Natural killer cell (primary cell): ENCODE data around the gene P2RX3. TPM values are rescaled to one million over a fixed set of nuclear protein-coding genes. Genes with fewer than 3 reads are reported as not detected.
"Not testable (repeated sequence)": the region's sequence is repeated elsewhere in the genome, so short reads cannot be mapped to it uniquely, and the experiment has no call there.

ENCODE experiments used
- ATAC-seq, 3 donors: fragments of 150-1000 bp in 2 of 3; fragments of 200-7000 bp in 1 of 3; cut with Tn5 transposase; 1 replicate in 1 of 3; 2 replicates in 2 of 3; pipeline ENCODE4 v1.10.0; 2021; ENCODE audit warnings: mild to moderate bottlenecking in 2 of 3, moderate library complexity in 2 of 3
- DNase-seq, 2 donors: peaks; one replicate each; pipeline versions ENCODE4 v3.0.0 to v3.0.0-alpha.2; 2013 to 2021; ENCODE audit warnings: mixed read lengths in 1 of 2
- H3K27ac ChIP-seq: one replicate; pipeline ENCODE4 v1.5.1; 2013; ENCODE audit warnings: mild to moderate bottlenecking, low read length
- H3K27me3 ChIP-seq: one replicate; pipeline ENCODE4 v1.6.1; 2013; ENCODE audit warnings: low read length; ENCODE audit not compliant: control insufficient read depth, insufficient read depth
- H3K36me3 ChIP-seq: one replicate; pipeline ENCODE4 v1.6.1; 2013; ENCODE audit warnings: low read length; ENCODE audit not compliant: control insufficient read depth, insufficient read depth
- H3K4me1 ChIP-seq: one replicate; pipeline ENCODE4 v1.6.1; 2013; ENCODE audit warnings: low read length; ENCODE audit not compliant: control insufficient read depth, insufficient read depth
- H3K4me3 ChIP-seq: one replicate; pipeline ENCODE4 v1.5.1; 2013; ENCODE audit warnings: low read length
- H3K9me3 ChIP-seq: one replicate; pipeline ENCODE4 v1.6.1; 2013; ENCODE audit warnings: low read length; ENCODE audit not compliant: control insufficient read depth, insufficient read depth
- H3K27ac Mint-ChIP-seq, 2 donors: one replicate each; pipeline ENCODE4 v1.8.0; 2022; ENCODE audit warnings: mild to moderate bottlenecking in 2 of 2, mixed read lengths in 2 of 2, moderate library complexity in 1 of 2
- H3K27me3 Mint-ChIP-seq, 2 donors: one replicate each; pipeline ENCODE4 v1.8.0; 2022; ENCODE audit warnings: low read depth in 2 of 2, mixed read lengths in 2 of 2
- H3K36me3 Mint-ChIP-seq: one replicate; pipeline ENCODE4 v1.8.0; 2022; ENCODE audit warnings: mixed read lengths
- H3K4me1 Mint-ChIP-seq, 2 donors: one replicate each; pipeline ENCODE4 v1.8.0; 2022; ENCODE audit warnings: mixed read lengths in 2 of 2
- H3K4me3 Mint-ChIP-seq: one replicate; pipeline ENCODE4 v1.8.0; 2022; ENCODE audit warnings: mild to moderate bottlenecking, moderate library complexity, mixed read lengths
- H3K9me3 Mint-ChIP-seq, 2 donors: one replicate each; pipeline ENCODE4 v1.8.0; 2022; ENCODE audit warnings: mixed read lengths in 2 of 2
- WGBS: methylation state at CpG from one replicate; pipeline ENCODE4 v1.1.7; 2013; ENCODE audit warnings: missing lambda C conversion rate; ENCODE audit not compliant: insufficient coverage; 5-methylcytosine and 5-hydroxymethylcytosine counted together
- intact Hi-C: fragments of 100-400 bp; cut with micrococcal nuclease; formaldehyde crosslinking; loops from one replicate; pipeline ENCODE4 v1.14.2; 2022
- total RNA-seq, 4 donors: library from RNA; stranded (reverse); fragments of 120-200 nt in 1 of 4; gene quantifications; one replicate each; pipeline versions ENCODE4 v1.2.3 to v1.2.4, GENCODE V29; 2013 to 2022
- TF ChIP-seq, protein P1 (sequence below): fragments of 200-600 bp; IDR thresholded peaks from one replicate; pipeline ENCODE4 v1.8.0; 2022; ENCODE audit warnings: antibody characterized with exemption

Gene P2RX3
- total RNA-seq, 3 donors from 2014 or later (not counting 1 experiment from before 2014, with no cell fraction given) = not detected

DNA sequence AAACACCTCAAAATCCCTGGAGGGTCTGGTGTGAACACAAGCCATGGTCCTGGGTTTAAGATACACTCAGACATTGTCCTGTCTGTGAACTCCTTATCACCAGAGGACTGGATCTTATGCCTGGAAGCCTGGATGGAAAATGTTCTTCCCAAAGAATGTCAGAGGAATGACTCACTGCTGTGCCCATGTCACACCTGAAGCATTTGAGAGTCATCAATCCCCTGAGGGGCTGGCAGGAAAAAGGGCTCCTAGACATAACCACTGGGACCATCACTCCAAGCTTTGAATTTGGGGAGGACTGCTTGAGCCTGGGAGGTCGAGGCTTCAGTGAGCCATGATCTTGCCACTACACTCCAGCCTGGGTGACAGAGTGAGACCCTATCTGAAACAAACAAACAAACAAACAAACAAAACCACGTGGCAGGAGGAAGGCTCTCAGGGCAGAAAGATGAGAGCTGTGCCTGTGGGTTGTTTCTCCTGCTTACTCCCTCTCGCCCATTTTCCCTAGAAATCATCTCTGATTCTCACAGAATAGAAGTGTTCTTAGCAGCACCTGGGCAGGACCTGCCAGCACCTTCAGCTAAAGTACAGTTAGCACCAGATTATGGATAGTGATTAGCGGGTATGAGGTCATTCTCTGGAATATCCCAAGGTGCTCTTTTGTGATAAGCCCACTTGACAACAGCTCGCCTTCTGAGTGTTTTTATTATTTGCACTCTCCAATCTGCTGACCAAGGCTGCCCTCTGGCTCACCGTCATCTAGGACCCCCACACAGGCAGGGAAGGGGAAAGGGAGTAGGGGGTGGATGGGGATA, 64.2 kb downstream of the P2RX3 start:
- WGBS = 76% methylated on average over 6 of the region's 6 CpGs
- intact Hi-C loops = no loop called here
- DNase-seq = no peak
- Histone ChIP-seq H3K36me3 (peaks cover 5% of the 10 kb centered on the region), H3K4me1 (peaks cover 14% of the 10 kb centered on the region), H3K27ac (no peak overlapping the region), H3K27me3 (no peaks in the 10 kb centered on the region), H3K4me3 (no peak overlapping the region), H3K9me3 (no peaks in the 10 kb centered on the region)
- Mint-ChIP-seq H3K9me3 (no peaks in the 10 kb centered on the region), H3K36me3 (no peaks in the 10 kb centered on the region), H3K4me1 (peaks cover 0 to 4% of the 10 kb centered on the region in 2 donors), H3K4me3 (no peak overlapping the region), H3K27ac (no peak overlapping the region), H3K27me3 (no peaks in the 10 kb centered on the region)
- no peak for ATAC-seq
- TF ChIP-seq, protein P1, sequence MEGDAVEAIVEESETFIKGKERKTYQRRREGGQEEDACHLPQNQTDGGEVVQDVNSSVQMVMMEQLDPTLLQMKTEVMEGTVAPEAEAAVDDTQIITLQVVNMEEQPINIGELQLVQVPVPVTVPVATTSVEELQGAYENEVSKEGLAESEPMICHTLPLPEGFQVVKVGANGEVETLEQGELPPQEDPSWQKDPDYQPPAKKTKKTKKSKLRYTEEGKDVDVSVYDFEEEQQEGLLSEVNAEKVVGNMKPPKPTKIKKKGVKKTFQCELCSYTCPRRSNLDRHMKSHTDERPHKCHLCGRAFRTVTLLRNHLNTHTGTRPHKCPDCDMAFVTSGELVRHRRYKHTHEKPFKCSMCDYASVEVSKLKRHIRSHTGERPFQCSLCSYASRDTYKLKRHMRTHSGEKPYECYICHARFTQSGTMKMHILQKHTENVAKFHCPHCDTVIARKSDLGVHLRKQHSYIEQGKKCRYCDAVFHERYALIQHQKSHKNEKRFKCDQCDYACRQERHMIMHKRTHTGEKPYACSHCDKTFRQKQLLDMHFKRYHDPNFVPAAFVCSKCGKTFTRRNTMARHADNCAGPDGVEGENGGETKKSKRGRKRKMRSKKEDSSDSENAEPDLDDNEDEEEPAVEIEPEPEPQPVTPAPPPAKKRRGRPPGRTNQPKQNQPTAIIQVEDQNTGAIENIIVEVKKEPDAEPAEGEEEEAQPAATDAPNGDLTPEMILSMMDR = no peak

DNA sequence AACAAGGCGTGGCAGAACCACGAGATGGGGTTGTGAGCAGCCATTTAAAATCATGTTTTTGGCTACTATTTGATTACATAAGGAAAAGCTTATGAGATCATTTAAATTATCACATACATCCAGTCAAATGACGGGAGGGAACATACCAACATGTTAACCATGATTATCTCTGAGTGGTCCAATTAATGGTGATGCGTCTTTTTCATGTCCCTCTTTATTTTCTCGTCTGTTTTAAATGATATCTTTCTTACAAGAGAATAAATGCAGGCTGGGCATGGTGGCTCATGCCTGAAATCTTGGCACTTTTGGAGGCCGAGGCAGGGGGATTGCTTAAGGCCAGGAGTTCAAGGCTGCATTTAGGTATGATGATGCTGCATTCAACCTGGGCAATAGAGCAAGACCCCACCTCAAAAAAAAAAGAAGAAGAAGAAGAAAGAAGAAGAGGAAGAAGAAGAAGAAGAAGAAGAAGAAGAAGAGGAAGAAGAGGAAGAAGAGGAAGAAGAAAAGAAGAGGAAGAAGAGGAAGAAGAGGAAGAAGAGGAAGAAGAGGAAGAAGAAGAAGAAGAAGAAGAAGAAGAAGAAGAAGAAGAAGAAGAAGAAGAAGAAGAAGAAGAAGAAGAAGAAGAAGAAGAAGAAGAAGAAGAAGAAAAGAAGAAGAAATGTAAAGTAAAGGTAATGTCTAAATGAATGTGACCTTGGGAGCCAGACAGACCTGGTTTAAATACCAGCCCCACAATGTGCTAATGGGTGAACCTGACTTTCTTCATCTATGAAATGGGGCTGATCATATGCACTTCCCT, 65.0 kb downstream of the P2RX3 start:
- H3K4me1 Mint-ChIP-seq, H3K27ac ChIP-seq, intact Hi-C loops: not testable (repeated sequence)

DNA sequence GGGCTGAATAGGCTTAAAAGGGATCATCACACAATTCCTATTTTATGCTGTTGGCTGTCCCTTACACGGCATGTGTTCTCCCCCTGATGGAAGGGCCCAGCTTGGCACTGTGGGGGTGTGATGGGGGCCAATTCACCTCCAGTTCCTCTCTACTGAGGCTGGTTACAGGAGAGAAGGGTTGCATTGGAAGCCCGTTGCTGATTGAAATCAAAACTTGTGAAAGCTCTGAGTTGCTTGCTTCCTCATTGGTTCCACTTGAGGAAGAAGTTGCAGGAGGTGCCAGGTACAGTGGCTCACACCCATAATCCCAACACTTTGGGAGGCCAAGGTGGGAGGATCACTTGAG, 65.6 kb downstream of the P2RX3 start:
- Histone ChIP-seq H3K9me3 (no peaks in the 10 kb centered on the region), H3K4me3 (no peak overlapping the region), H3K27me3 (no peaks in the 10 kb centered on the region), H3K4me1 (peaks cover 14% of the 10 kb centered on the region), H3K36me3 (peaks cover 9% of the 10 kb centered on the region), H3K27ac (no peak overlapping the region)
- Mint-ChIP-seq H3K27ac (no peak overlapping the region), H3K4me1 (peaks cover 0 to 4% of the 10 kb centered on the region in 2 donors), H3K27me3 (no peaks in the 10 kb centered on the region), H3K36me3 (no peaks in the 10 kb centered on the region), H3K4me3 (no peak overlapping the region), H3K9me3 (no peaks in the 10 kb centered on the region)
- WGBS = 83% methylated on average over 2 of the region's 2 CpGs
- no peak for DNase-seq
- no peak for ATAC-seq
- intact Hi-C loops = no loop called here
- TF ChIP-seq, protein P1 = no peak

More for the DNA sequence above, 65.0 kb downstream of the P2RX3 start:
- not testable (repeated sequence) for ATAC-seq, DNase-seq, H3K4me3 ChIP-seq, H3K36me3 ChIP-seq, H3K27me3 Mint-ChIP-seq, H3K9me3 Mint-ChIP-seq, H3K4me3 Mint-ChIP-seq, H3K36me3 Mint-ChIP-seq, H3K27ac Mint-ChIP-seq, H3K9me3 ChIP-seq, H3K27me3 ChIP-seq
- peaks cover 14% of the 10 kb centered on the region for H3K4me1 ChIP-seq
- 100% methylated on average over 6 of the region's 6 CpGs for WGBS

DNA sequence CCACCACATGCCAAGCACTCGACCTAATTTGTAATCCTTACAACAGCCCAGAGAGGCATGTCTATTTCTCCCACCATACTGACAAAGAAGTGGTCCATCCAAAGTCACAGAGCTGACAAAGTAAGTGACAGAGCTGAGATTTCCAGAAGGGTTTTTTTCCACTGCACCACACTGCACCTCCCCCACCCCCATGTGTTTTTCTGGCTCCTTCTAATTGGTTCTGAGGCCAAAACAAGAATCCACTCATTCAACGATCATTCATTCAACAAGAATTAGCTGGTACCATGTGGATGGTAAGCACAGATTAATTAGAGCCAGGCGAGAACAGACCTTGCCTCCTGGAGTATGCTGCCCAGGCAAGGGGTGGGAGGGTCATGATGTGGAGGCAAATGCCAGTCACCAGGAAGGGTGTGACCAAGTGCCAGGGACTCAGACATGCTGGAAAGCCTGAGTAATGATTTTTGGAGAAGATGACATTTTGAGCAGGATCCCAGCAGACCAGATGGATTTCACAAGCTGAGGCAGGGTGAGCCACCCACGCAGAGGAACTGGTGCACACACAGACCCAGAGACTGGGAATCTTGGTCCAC, 67.2 kb downstream of the P2RX3 start:
- intact Hi-C loops = no loop called here
- no peaks in the 10 kb centered on the region for H3K9me3 Mint-ChIP-seq
- H3K36me3 ChIP-seq = peaks cover 15% of the 10 kb centered on the region
- TF ChIP-seq, protein P1 = no peak
- no peaks in the 10 kb centered on the region for H3K9me3 ChIP-seq
- H3K27me3 ChIP-seq = no peaks in the 10 kb centered on the region
- peaks cover 14% of the 10 kb centered on the region for H3K4me1 ChIP-seq
- ATAC-seq (no peak), DNase-seq (no peak)
- H3K36me3 Mint-ChIP-seq = no peaks in the 10 kb centered on the region
- H3K4me3 ChIP-seq = no peak overlapping the region
- H3K27me3 Mint-ChIP-seq = no peaks in the 10 kb centered on the region
- H3K4me3 Mint-ChIP-seq = no peak overlapping the region
- peaks cover 0 to 4% of the 10 kb centered on the region in 2 donors for H3K4me1 Mint-ChIP-seq
- 96% methylated on average over 4 of the region's 4 CpGs for WGBS
- no peak overlapping the region for H3K27ac Mint-ChIP-seq
- H3K27ac ChIP-seq = no peak overlapping the region
